ENCODE results near the gene TMEM150C.

TMEM150C gene

GRCh38 chr4:82561786-82562563 is at the start of gene TMEM150C:
Gene TMEM150C (minus strand): TSS chr4:82561988. CDS start chr4:82504657, 57,331 bp downstream.
- peak in 1 of 2 donors; percentile 38 for ATAC-seq

DNA sequence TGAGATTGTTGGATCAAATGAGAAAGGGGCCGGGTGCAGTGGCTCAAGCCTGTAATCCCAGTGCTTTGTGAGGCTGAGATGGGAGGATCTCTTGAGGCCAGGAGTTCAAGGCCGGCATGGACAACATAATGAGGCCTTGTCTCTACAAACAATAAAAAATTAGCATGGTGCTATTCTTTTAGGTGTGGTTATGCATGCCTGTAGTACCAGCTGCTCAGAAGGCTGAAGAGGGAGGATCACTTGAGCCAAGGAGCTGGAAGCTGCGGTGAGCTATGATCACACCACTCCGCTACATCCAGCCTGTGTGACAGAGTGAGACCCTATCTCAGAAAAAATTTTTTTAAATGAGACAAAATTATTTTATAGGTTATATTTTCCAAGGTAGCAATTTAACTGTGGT is 49.7 kb upstream of the TMEM150C start:
- no peak for ATAC-seq

DNA sequence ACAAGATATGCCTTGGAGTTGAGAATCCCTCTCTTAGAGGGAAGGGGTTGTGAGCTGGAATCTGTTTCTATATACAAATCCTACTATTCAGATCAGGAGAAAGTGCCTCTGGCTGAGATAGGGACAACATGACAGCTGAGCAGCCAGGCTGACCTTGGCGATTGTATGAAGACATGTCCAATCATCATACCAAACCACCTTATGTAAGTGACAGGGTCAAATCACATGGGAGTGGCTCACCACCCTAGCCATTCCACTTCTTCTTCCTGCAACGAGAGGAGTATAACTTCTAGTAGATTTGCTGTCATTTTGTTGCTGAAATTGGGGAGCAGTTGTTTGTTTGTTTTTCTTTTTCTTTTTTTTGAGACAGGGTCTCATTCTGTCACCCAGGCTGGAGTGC is 48.3 kb upstream of the TMEM150C start:
- no peak for ATAC-seq

DNA sequence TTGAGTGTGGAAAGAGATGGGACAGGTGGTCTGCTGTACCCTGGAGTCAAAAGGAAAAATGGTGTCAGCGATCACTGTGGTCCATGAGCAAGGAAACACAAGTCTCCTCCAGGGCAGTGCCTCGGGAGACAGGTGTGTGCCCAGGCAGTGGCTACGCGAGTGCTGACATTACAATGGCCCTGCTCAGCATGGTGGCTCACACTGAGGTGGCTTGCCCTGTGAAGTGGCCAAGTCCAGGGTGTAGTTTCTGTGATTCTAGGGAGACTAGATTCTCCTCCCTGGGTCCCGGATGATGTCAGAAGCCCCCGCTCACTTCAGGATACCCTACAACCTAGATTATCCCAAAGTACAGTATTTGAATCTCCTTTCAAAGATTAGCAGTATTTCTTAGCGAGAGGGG is 44.8 kb upstream of the TMEM150C start:
- ATAC-seq: no peak

GRCh38 chr4:82604522-82604921 is 42.7 kb upstream of the TMEM150C start:
- ATAC-seq: no peak

GRCh38 chr4:82601242-82602015 is 39.6 kb upstream of the TMEM150C start:
- ATAC-seq: no peak

DNA sequence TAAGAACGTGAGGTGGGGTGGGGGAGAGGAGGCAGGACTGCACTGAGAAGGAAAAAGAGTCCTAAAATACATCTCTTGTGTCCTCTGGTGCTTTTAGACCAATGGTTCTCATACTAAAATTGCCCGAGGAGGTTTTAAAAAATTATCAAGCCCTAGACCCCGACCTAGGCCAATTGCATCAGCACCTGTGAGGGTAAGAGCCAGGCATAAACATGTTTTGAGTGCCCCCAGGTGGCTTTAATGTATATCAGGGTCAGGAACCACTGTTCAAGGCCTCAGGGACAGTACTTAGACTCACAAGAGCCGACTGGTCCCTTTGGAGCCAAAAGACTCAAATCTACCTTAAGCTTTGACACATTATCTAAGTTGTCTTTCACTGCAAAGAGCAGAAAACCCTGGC is 37.5 kb upstream of the TMEM150C start:
- ATAC-seq: no peak

GRCh38 chr4:82594456-82594855 is 32.7 kb upstream of the TMEM150C start:
- ATAC-seq: no peak

DNA sequence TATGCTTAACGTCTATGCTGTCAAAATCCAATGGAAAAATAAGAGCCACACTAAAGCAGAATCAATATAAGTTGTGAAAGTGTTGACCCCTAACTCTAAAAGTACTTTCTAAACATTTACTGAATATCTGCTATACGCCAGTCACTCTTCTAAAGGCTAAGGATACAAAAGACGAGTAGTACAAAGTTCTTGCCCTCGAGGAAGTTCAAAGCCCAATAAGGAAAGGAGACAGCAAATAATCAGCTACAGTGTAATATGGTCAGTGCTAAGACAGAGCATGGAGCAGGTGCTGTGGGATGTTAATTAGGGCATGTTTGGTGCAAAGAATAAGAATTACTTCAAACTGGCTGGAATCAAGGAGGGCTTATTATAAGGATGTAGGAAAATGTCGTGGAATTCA is 31.6 kb upstream of the TMEM150C start:
- ATAC-seq: no peak

GRCh38 chr4:82592639-82593038 is 30.9 kb upstream of the TMEM150C start:
- no peak for ATAC-seq

DNA sequence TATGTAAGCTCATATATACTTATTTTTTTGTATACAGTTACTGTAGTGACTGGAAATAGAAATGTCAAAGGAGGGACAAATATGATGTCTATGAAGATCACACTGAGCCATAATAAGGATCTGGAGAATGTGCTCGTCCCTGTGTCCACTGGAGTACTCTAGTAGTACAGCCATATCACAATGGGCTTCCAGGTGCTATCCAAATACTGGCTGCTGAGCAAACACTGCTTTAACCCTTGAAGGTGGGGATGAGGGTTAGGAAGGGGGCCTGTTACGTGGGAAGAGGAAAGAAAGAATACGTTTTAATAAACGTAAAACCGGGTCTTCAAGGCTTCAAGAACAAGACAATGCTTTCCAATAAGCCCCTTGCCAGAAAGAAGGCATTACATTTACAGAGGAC is 29.8 kb upstream of the TMEM150C start:
- no peak for ATAC-seq

GRCh38 chr4:82589756-82590155 is 28.0 kb upstream of the TMEM150C start:
- ATAC-seq: no peak

GRCh38 chr4:82588771-82589270 is 27.0 kb upstream of the TMEM150C start:
- no peak for ATAC-seq

DNA sequence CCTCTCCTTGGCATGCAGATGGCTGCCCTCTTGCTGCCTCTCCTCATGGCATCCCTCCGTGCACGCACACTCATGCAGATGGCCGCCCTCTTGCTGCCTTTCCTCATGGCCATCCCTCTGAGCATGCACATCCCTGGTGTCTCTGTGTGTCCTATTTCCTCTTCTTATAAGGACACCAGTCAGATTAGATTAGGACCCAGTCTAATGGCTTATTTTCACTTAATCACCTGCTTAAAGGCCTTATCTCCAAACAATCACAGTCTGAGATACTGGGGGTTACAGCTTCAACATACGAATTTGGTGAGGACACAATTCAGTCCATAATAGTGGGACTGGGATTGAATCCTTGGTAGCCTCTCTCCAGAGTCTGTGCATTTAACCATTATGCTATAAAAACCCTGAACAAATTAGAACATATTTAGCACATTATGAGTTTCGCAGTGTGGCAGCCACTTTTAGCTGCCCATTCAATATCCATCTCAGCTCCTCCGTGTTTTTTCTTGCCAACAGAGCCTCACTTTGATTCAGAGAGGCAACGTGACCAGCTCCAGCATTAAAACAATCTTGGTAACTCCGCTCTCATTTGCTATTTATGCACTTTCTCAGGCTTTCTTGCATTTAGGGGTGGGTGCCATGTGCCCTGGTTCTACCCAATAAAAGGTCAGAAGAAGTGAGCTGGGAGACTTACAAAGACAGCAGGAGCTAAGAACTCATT is 26.2 kb upstream of the TMEM150C start:
- ATAC-seq: no peak

GRCh38 chr4:82585690-82586435 is 24.1 kb upstream of the TMEM150C start:
- no peak for ATAC-seq

- no peak for ATAC-seq
Measured at GRCh38 chr4:82584931-82585330, 23.1 kb upstream of the TMEM150C start.

DNA sequence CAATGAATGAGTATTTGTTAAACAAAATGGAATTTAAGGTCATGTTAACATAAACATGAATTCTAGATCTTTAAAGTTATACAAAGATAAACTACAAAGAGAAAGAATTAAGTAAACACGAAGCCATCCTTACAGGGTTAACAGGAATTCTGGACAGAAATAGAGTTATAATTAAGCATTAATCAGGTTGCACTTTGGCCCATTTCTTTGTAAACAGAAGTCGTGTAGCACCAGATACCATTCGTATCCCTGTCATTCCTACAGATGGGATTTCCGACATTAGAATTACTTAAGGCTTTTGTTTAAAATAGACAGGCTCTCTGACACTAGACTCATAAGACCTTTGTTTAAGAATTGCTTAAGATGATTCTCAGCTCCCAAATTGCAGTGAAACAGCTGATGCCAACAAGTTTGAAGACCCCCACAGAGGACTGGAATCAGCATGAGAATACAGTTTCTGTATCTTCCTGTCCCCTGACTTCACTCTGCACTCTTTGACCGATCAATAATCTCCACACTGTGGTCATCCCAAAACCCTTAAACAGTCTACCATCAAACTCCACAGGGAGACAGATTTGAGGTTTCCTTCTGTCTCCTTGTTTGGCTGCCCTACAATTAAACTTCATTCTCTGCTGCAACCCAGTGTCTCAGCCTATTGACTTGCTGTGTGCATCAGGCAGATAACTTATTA is 22.3 kb upstream of the TMEM150C start:
- ATAC-seq: no peak

- no peak for ATAC-seq
Measured at GRCh38 chr4:82579932-82580331, 18.1 kb upstream of the TMEM150C start.

DNA sequence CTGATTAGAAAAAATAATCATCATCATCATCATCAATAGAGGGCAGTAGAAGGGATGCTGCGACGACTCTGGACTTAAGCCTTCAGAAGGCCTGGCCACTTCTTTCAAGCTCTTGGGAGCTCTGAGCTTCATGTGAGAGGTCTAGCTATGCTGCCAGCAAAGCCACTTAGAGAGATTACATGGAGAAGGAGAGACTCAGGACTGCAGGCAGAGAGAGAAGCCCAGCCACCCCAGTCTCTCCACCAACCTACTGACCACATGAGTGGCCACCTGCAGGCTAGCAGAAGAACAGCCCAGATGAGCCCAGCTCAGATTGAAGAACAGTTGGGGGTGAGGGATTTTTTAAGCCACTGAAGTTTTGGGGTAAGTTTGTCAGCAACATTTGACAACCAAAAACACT is 17.1 kb upstream of the TMEM150C start:
- no peak for ATAC-seq

GRCh38 chr4:82577451-82577850 is 15.7 kb upstream of the TMEM150C start:
- ATAC-seq: no peak

GRCh38 chr4:82569727-82570126 is 7.9 kb upstream of the TMEM150C start:
- ATAC-seq: no peak

DNA sequence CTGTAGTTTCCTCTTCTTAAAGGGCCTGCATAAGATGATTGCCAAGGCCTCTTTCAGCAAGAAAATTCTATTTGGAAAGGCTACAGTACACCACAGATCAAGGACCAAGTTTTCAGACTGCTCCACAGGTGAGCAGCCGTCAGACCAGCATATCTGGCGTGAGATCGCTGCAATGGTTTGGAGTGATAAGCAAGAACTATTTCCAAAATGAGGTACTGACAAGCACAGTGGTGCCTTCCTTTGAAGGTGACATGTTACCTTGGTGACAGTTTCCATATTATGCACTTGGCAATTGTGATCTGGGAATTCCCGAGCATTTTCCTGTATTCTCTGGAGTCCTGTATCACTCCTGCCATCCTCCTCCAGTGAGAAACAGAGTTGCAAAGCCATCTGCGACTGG is 7.3 kb upstream of the TMEM150C start:
- no peak for ATAC-seq

Data from activated CD4-positive, CD25-positive, alpha-beta regulatory T cell treated with anti-CD3 and anti-CD28 coated beads, Interleukin-2, amount 50 U/mL, for 24 hours (primary cell).